PC-3 (cell line): ENCODE data around the gene SLC44A1. TPM values are rescaled to one million over a fixed set of nuclear protein-coding genes. Genes with fewer than 3 reads are reported as not detected.

Experiments
- ATAC-seq: fragments of 200-7000 bp; cut with Tn5 transposase; 2 replicates; pipeline ENCODE4 v1.9.1; 2020; ENCODE audit warnings: mild to moderate bottlenecking, moderate library complexity
- BruUV-seq: library from RNA; stranded (reverse); fragments of 400-500 nt; replicated peaks from 2 replicates; lab custom pipeline; 2021; lab: Mats Ljungman, UMichigan
- CTCF ChIA-PET: fragments of 300-600 bp; sonication (Branson Sonifier 250); formaldehyde crosslinking; loops from one replicate; lab custom pipeline; 2022; ENCODE audit warnings: antibody characterized with exemption; lab: Charles Lee
- POLR2A ChIA-PET: fragments of 300-600 bp; sonication (Branson Sonifier 250); formaldehyde crosslinking; loops from one replicate; lab custom pipeline; 2022; ENCODE audit warnings: antibody characterized with exemption; ENCODE audit not compliant: unreplicated experiment; lab: Charles Lee
- DNase-seq: peaks from one replicate; pipeline ENCODE4 v3.0.0-alpha.2; 2015
- H2AFZ ChIP-seq: fragments of 300-600 bp; sonication (generic); 2 replicates; pipeline ENCODE4 v1.6.0; 2016; ENCODE audit warnings: antibody characterized with exemption, low read length
- H3F3A ChIP-seq: fragments of 300-600 bp; sonication (generic); one replicate; pipeline ENCODE4 v1.6.0; 2017; ENCODE audit warnings: antibody characterized with exemption, low read length, control low read depth, mild to moderate bottlenecking; ENCODE audit not compliant: unreplicated experiment
- H3K27ac ChIP-seq: fragments of 300-600 bp; sonication (generic); 2 replicates; pipeline ENCODE4 v1.5.1; 2016; ENCODE audit warnings: mild to moderate bottlenecking, low read length
- H3K27me3 ChIP-seq: fragments of 300-600 bp; sonication (generic); 2 replicates; pipeline ENCODE4 v1.6.1; 2016; ENCODE audit warnings: low read length, mixed read lengths
- H3K36me3 ChIP-seq: fragments of 300-600 bp; sonication (generic); 2 replicates; pipeline ENCODE4 v1.6.1; 2016; ENCODE audit warnings: low read depth, mixed run types, low read length, mixed read lengths
- H3K4me1 ChIP-seq: fragments of 300-600 bp; sonication (generic); 2 replicates; pipeline ENCODE4 v1.5.1; 2016; ENCODE audit warnings: low read length; ENCODE audit not compliant: insufficient read depth
- H3K4me2 ChIP-seq: fragments of 300-600 bp; sonication (generic); 2 replicates; pipeline ENCODE4 v1.6.0; 2016; ENCODE audit warnings: low read length
- H3K4me3 ChIP-seq: fragments of 300-600 bp; sonication (generic); 2 replicates; pipeline ENCODE4 v1.5.1; 2016; ENCODE audit warnings: mild to moderate bottlenecking, low read length, mixed read lengths
- H3K79me2 ChIP-seq: fragments of 300-600 bp; sonication (generic); 2 replicates; pipeline ENCODE4 v1.6.1; 2017; ENCODE audit warnings: low read length, mixed read lengths
- H3K9ac ChIP-seq: fragments of 300-600 bp; sonication (generic); 2 replicates; pipeline ENCODE4 v1.6.0; 2016; ENCODE audit warnings: mild to moderate bottlenecking, low read length
- H3K9me2 ChIP-seq: fragments of 300-600 bp; sonication (generic); replicated peaks from 2 replicates; pipeline ENCODE4 v1.6.1; 2016; ENCODE audit warnings: mixed run types, low read length, mixed read lengths
- H3K9me3 ChIP-seq: fragments of 300-600 bp; sonication (generic); 2 replicates; pipeline ENCODE4 v1.6.1; 2016; ENCODE audit warnings: low read length, mixed read lengths
- H4K20me1 ChIP-seq: fragments of 300-600 bp; sonication (generic); 2 replicates; pipeline ENCODE4 v1.6.1; 2016; ENCODE audit warnings: low read length, mixed read lengths
- EZH2 ChIP-seq: fragments of 300-600 bp; sonication (generic); IDR thresholded peaks from one replicate; pipeline ENCODE4 v1.6.1; 2017; ENCODE audit warnings: antibody characterized with exemption, mild to moderate bottlenecking, low read length; ENCODE audit not compliant: unreplicated experiment
- EZH2phosphoT487 ChIP-seq: fragments of 300-600 bp; sonication (generic); IDR thresholded peaks from 2 replicates; pipeline ENCODE4 v1.6.1; 2018; ENCODE audit warnings: mild to moderate bottlenecking, antibody characterized with exemption, low read length, borderline replicate concordance
- intact Hi-C: fragments of 100-400 bp; cut with micrococcal nuclease; formaldehyde crosslinking; loops from 2 replicates; pipeline ENCODE4 v1.9.0; 2023
- total RNA-seq: library from RNA; depleted of rRNA; stranded (reverse); fragments of >200 nt; gene quantifications from 2 replicates; pipeline ENCODE4 v1.2.3, GENCODE V29; 2014
- TF ChIP-seq, protein P1 (sequence below): fragments of 300-600 bp; sonication (generic); conservative IDR thresholded peaks from 2 replicates; pipeline ENCODE4 v1.5.1; 2017; ENCODE audit warnings: antibody characterized with exemption, low read depth, mild to moderate bottlenecking, low read length

Gene SLC44A1
- total RNA-seq, 1 experiment from 2014 or later: 16.1 TPM

DNA sequence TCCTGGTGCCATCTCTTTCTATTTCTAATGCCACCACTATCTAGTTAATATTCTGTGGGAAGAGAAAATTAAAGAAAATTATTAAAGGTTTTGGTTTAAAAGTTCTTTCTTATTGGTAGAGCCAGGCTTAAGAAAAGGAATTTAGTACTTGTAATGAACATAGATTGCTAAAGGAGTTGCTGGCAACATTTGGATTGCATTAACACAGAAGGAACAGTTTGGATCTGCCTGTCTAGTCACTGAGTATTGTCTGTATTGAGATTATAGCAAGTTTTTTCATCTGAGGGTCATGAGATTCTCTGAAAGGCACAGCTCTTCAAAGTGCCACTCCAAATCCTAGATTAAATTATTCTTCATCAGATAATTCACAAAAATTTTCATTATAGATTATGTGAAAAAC lies 235.4 kb downstream of the SLC44A1 start:
- H2AFZ ChIP-seq: no peak overlapping the region
- no TSS peak for BruUV-seq
- CTCF ChIA-PET: no interaction called here
- DNase-seq: no peak
- H3K4me2 ChIP-seq: no peak overlapping the region
- ATAC-seq: no peak
- H3K36me3 ChIP-seq: no peaks in the 10 kb centered on the region
- H3K4me1 ChIP-seq: no peaks in the 10 kb centered on the region
- intact Hi-C loops: no loop called here
- H3K79me2 ChIP-seq: no peaks in the 10 kb centered on the region
- H3K9me2 ChIP-seq: no peaks in the 10 kb centered on the region
- no peaks in the 10 kb centered on the region for H3F3A ChIP-seq
- H3K9ac ChIP-seq: no peak overlapping the region
- TF ChIP-seq EZH2phosphoT487 (no peak), EZH2 (no peak)
- TF ChIP-seq, protein P1, sequence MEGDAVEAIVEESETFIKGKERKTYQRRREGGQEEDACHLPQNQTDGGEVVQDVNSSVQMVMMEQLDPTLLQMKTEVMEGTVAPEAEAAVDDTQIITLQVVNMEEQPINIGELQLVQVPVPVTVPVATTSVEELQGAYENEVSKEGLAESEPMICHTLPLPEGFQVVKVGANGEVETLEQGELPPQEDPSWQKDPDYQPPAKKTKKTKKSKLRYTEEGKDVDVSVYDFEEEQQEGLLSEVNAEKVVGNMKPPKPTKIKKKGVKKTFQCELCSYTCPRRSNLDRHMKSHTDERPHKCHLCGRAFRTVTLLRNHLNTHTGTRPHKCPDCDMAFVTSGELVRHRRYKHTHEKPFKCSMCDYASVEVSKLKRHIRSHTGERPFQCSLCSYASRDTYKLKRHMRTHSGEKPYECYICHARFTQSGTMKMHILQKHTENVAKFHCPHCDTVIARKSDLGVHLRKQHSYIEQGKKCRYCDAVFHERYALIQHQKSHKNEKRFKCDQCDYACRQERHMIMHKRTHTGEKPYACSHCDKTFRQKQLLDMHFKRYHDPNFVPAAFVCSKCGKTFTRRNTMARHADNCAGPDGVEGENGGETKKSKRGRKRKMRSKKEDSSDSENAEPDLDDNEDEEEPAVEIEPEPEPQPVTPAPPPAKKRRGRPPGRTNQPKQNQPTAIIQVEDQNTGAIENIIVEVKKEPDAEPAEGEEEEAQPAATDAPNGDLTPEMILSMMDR: no peak
- no peaks in the 10 kb centered on the region for H3K27me3 ChIP-seq
- no peaks in the 10 kb centered on the region for H4K20me1 ChIP-seq
- H3K27ac ChIP-seq: no peak overlapping the region
- POLR2A ChIA-PET: no interaction called here
- no peaks in the 10 kb centered on the region for H3K9me3 ChIP-seq
- no peak overlapping the region for H3K4me3 ChIP-seq

DNA sequence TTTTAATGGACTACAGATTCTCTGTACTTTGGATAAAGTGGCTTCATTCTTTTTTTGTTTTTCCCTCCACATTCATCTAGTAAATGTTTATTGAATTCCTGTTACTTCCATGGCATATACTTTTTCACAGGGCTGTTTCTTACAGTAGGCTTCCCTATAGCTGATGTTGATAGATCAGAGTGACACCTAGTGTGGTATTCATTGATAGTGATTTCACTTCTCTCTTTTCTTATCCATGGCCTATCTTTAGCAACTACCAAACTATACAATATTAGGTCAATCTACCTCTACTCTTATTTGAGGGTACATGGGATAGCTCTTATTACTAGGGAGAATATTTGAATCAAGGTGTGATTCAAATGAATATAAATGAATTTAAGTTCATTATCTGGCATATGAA lies 239.2 kb downstream of the SLC44A1 start:
- no peak overlapping the region for H3K4me2 ChIP-seq
- POLR2A ChIA-PET: no interaction called here
- TF ChIP-seq EZH2: no peak
- no peak for TF ChIP-seq EZH2phosphoT487
- TF ChIP-seq, protein P1: no peak

DNA sequence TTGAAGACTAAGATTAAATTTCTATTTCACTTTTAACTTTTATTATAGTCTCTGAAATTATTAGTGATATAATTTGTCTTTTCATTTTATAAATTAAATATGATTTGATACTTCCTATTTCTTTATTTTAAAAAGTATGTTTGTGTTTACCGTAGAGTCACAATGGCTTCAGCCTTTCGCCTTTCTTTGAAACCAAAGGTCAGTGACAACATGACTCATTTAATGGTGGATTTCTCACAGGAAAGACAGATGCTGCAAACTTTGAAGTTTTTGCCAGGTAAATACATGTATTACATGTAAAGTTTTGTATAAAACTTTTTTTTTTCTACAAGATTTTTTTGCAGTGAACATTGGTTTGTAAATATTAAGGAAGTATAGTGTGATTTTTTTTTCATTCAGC lies 239.8 kb downstream of the SLC44A1 start:
- Histone ChIP-seq H3K27me3 (no peaks in the 10 kb centered on the region), H3K9me2 (no peaks in the 10 kb centered on the region), H3K9ac (no peak overlapping the region), H3K9me3 (no peaks in the 10 kb centered on the region), H2AFZ (no peak overlapping the region), H4K20me1 (no peaks in the 10 kb centered on the region), H3K4me1 (no peaks in the 10 kb centered on the region), H3F3A (no peaks in the 10 kb centered on the region), H3K4me3 (no peak overlapping the region), H3K79me2 (no peaks in the 10 kb centered on the region), H3K36me3 (no peaks in the 10 kb centered on the region), H3K27ac (no peak overlapping the region), H3K4me2 (no peak overlapping the region)
- TF ChIP-seq, protein P1: no peak
- TF ChIP-seq EZH2phosphoT487 (no peak), EZH2 (no peak)
- ChIA-PET CTCF (no interaction called here), POLR2A (no interaction called here)
- BruUV-seq: no TSS peak
- DNase-seq (no peak), ATAC-seq (no peak)
- intact Hi-C loops: no loop called here

More for the DNA sequence above, 239.2 kb downstream of the SLC44A1 start:
- intact Hi-C loops: no loop called here
- Histone ChIP-seq H3K27ac (no peak overlapping the region), H4K20me1 (no peaks in the 10 kb centered on the region), H3K79me2 (no peaks in the 10 kb centered on the region), H2AFZ (no peak overlapping the region), H3K9me3 (no peaks in the 10 kb centered on the region), H3K27me3 (no peaks in the 10 kb centered on the region), H3K4me1 (no peaks in the 10 kb centered on the region), H3K4me3 (no peak overlapping the region), H3K36me3 (no peaks in the 10 kb centered on the region), H3F3A (no peaks in the 10 kb centered on the region), H3K9ac (no peak overlapping the region), H3K9me2 (no peaks in the 10 kb centered on the region)
- DNase-seq (no peak), ATAC-seq (no peak)
- CTCF ChIA-PET: no interaction called here
- no TSS peak for BruUV-seq
